Brain pericyte (primary cell): ENCODE results near the gene CSF2RB.

Source experiments
- DNase-seq: peaks from one replicate; pipeline ENCODE4 v3.0.0-alpha.2; 2012; ENCODE audit warnings: low read depth, low spot score

CSF2RB gene

GRCh38 chr22:36891646-36892045 lies 21.8 kb upstream of the CSF2RB start:
- DNase-seq, result no peak

GRCh38 chr22:36892292-36892691 lies 21.1 kb upstream of the CSF2RB start:
- no peak for DNase-seq

GRCh38 chr22:36893262-36893661 lies 20.2 kb upstream of the CSF2RB start:
- DNase-seq, result no peak

- DNase-seq, result no peak
Observed at GRCh38 chr22:36894266-36894665, 19.2 kb upstream of the CSF2RB start.

- no peak for DNase-seq
Observed at GRCh38 chr22:36897611-36898010, 15.8 kb upstream of the CSF2RB start.

GRCh38 chr22:36898690-36899089 lies 14.7 kb upstream of the CSF2RB start:
- DNase-seq, result no peak

GRCh38 chr22:36899498-36899897 lies 13.9 kb upstream of the CSF2RB start:
- DNase-seq, result no peak

GRCh38 chr22:36900225-36900624 lies 13.2 kb upstream of the CSF2RB start:
- DNase-seq, result no peak

- DNase-seq, result no peak
Observed at GRCh38 chr22:36900880-36901279, 12.5 kb upstream of the CSF2RB start.

- DNase-seq, result no peak
Observed at GRCh38 chr22:36901411-36902142, 11.9 kb upstream of the CSF2RB start.

GRCh38 chr22:36902143-36902926 lies 11.1 kb upstream of the CSF2RB start:
- DNase-seq, result no peak

GRCh38 chr22:36904260-36904880 lies 9.1 kb upstream of the CSF2RB start:
- DNase-seq, result no peak

- DNase-seq, result no peak
Observed at GRCh38 chr22:36907253-36908195, 5.9 kb upstream of the CSF2RB start.

- no peak for DNase-seq
Observed at GRCh38 chr22:36910461-36910860, 3.0 kb upstream of the CSF2RB start.

GRCh38 chr22:36911887-36912661 lies 1.4 kb upstream of the CSF2RB start:
- DNase-seq, result no peak

- DNase-seq, result no peak
Observed at GRCh38 chr22:36912694-36913426, 568 bp upstream of the CSF2RB start.

- no peak for DNase-seq
Observed at GRCh38 chr22:36914390-36914752, 943 bp downstream of the CSF2RB start.

- no peak for DNase-seq
Observed at GRCh38 chr22:36916034-36916433, 2.6 kb downstream of the CSF2RB start.

GRCh38 chr22:36918586-36919284 lies 5.3 kb downstream of the CSF2RB start:
- DNase-seq, result no peak
